Germinal center (tissue), 1 donor: ENCODE data around the gene CMC1.
"Not testable (repeated sequence)": the region's sequence is repeated elsewhere in the genome, so short reads cannot be mapped to it uniquely, and the experiment has no call there.

Source experiments
- DNase-seq: peaks from one replicate; pipeline ENCODE4 v3.0.0; 2012; ENCODE audit warnings: mixed read lengths, low spot score

CMC1 gene, protein sequence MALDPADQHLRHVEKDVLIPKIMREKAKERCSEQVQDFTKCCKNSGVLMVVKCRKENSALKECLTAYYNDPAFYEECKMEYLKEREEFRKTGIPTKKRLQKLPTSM

GRCh38 chr3:28241221-28242160 is at the start of gene CMC1:
CMC1 (plus strand) TSS chr3:28241619; CDS start chr3:28241794, 175 bp downstream.
- peak; percentile 88 for DNase-seq

- no peak for DNase-seq
These were observed 43.3 kb upstream of the CMC1 start for GRCh38 chr3:28198161-28198560.

DNA sequence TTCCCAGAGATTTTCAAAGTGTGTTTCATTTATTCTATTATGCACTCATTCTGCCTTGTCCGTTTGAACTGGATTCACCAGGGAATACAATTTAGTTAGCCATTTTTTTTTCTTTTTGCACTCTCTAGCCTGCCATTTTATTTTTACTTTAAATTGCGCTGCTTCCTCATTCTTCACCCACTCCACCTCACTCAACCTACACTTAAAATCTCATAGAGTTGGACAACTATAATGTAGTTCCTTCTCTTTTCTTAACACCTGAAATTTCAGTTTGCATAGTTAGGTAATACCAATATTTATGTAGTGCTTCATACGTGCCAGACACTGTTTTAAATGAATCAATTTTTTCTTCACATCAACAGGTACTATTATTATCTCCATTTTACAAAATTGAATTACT is 42.4 kb upstream of the CMC1 start:
- no peak for DNase-seq

DNA sequence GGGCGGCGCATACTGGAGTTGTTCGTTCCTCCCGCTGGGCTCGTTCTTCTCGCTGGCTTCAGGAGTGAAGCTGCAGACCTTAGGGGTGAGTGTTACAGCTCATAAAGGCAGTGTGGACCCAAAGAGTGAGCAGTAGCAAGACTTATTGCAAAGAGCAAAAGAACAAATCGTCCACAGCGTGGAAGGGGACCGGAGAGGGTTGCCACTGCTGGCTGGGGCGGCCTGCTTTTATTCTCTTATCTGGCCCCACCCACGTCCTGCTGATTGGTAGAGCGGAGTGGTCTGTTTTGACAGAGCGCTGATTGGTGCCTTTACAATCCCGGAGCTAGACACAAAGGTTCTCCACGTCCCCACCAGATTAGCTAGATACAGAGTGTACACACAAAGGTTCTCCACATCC is 41.8 kb upstream of the CMC1 start:
- not testable (repeated sequence) for DNase-seq

- not testable (repeated sequence) for DNase-seq
These were observed 41.0 kb upstream of the CMC1 start for GRCh38 chr3:28200366-28200848.

DNA sequence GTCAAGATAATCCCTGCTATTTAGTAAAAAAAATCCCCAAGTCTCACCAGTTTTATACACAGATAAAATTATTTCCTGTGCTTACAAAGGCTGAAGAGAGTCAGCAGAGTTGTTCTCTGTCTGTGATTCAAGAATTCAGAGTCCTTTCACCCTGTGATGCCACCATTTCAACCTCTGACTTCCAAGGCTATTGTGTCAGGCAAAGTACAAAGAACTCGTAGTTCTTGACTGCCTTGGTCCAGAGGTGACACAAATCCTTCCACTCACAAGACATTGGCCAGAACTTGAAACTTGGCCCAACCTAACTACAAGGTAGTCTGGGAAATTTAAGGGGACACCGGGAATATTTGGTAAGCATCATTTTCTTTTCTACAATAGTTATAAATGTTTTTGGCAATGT is 34.9 kb upstream of the CMC1 start:
- no peak for DNase-seq

GRCh38 chr3:28207000-28207733 is 34.3 kb upstream of the CMC1 start:
- DNase-seq: no peak

- DNase-seq: no peak
These were observed 30.3 kb upstream of the CMC1 start for GRCh38 chr3:28210968-28211713.

DNA sequence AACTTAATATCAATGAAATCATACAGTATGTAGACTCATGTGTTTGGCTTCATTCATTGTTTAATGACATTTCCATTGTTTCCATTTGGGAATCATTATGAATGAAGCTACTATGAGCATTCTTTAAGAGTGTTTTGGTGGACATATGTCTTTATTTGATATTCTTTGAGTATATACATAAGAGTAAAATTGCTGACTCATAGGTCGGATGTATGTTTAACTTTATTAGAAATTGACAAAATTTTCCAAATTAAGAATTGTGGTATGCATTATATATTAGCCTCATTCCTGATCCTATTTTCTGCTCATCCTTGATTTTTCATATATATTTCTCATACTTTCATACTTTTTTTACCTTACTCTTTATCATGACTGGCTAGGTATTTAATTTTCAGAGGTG is 28.7 kb upstream of the CMC1 start:
- no peak for DNase-seq

GRCh38 chr3:28215407-28215806 is 26.0 kb upstream of the CMC1 start:
- DNase-seq: no peak

DNA sequence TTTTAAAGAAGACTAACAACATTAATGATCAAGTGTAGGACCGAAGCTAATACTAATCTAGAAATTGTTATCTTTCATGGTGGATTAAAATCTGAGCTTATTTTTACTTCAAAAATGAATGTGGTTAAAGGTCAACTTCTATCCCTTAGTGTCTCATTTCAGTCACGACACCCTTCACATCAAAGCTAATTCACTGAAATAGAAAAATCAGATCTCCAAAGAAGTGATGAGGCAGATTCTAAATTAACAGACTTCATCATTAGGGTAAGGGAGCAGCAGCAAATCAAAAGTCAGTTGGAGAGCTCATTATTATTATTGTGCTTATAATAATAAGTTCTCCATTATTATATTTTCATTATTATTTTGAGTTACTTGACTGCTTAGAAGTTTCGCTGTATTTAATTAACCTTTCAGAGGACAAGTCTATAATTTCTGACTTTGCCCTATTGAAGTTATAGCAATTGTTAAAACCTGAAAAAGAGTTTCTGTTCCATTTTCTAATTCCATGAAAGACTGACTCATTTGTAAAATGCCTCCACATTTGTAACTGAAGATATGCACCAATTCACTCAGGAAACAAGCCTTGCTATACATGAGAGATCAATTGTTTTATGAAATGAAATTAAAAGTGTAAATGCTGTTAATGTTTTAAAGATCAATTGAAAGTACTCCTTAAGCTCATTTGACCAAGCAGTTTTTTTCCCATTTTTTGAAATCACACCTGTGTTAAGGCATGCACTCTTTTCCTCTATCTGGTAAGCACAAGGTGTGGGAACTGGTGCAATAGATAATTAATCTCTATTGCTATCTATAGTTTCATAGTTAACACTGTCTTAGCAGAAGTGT is 23.1 kb upstream of the CMC1 start:
- DNase-seq: no peak

GRCh38 chr3:28218917-28219198 is 22.6 kb upstream of the CMC1 start:
- no peak for DNase-seq

DNA sequence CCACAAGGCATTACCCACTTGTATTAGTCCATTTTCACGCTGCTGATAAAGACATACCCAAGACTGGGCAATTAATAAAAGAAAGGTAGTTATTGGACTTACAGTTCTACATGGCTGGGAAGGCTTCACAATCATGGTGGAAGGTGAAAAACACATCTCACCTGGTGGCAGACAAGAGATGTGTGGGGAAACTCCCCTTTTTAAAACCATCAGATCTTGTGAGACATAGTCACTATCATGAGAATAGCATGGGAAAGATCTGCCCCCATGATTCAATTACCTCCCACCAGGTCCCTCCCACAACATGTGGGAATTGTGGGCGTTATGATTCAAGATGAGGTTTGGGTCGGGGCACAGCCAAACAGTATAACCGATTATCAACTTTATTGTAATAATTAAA is 17.0 kb upstream of the CMC1 start:
- no peak for DNase-seq

DNA sequence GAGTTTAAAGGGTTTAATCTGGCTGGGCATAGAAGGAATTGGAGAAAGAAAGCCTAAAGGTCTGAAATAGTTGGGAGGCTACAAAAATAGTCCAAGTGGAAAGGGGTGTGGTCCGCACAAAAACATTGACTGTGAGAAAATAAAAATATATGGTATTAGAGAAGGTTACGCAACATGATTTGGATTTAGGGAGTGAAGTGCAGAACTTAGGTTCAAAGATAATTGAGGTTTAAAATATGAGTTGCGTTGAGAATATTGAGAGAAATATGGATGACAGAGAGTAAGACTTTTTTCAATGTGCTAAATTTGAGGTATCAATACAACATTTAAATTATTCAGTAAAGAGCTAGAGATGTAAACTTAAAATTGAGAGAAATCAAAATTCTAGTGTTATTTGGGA is 15.4 kb upstream of the CMC1 start:
- DNase-seq: no peak

GRCh38 chr3:28228623-28229022 is 12.8 kb upstream of the CMC1 start:
- no peak for DNase-seq

GRCh38 chr3:28232659-28233058 is 8.8 kb upstream of the CMC1 start:
- no peak for DNase-seq

DNA sequence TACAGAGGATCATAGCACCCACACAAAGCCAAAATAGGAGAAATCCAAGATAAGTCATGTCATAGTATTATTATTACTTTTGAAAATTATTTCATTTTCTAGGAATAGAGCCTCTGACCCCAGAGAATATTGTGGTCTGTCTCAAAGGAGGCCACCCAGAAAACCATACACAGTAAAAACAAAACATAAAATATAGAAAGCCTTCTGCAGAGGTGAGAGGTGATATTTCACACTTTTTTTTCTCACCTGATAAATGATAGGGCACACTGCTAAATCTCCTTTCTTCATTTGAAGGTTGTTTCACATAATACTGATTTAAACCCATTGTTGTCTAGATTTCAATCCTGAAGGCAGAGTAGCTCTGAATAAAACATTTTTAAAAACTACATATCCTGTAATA is 7.0 kb upstream of the CMC1 start:
- DNase-seq: no peak

- DNase-seq: no peak
These were observed 2.3 kb upstream of the CMC1 start for GRCh38 chr3:28239108-28239507.

GRCh38 chr3:28240441-28240840 is 978 bp upstream of the CMC1 start:
- DNase-seq: no peak

DNA sequence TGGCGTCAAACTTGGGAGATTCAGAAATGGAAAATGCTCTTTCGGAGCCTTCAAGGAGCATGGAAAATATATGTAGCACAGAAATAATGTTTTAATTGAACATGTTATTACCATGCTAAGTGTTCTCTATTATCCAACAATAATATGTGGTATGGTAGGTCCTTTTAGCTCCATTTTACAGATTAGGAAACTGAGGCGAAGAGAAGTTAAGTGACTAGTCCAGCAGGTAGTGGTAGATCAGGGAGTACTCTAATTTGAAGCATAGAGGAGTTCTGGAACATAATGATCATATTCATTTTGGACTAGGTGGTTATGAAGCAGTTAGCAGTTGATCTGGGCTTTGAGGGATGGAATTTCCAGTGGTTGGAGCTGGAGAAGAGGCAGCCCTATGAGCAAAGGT is 1.1 kb downstream of the CMC1 start:
- DNase-seq: no peak

GRCh38 chr3:28243424-28244106 is 2.1 kb downstream of the CMC1 start:
- DNase-seq: no peak
